ENCODE measurements around the gene EPS15.

GRCh38 chr1:51518033-51518585, 957 bp downstream of the EPS15 start:
- no peak for TF ChIP-seq CTCF (conservative IDR thresholded peaks at IDR 0.05 in 1 of 2, IDR thresholded peaks at IDR 0.05 in 1 of 2; ENCODE audit: extremely low read depth in 1 of 2, insufficient read depth in 1 of 2, low read depth in 1 of 2, low read length in 2 of 2)
- TF ChIP-seq EZH2 (IDR thresholded peaks at IDR 0.05; ENCODE audit: borderline replicate concordance, low read length) = no peak

All from mammary epithelial cell (primary cell).